Posterior vena cava (tissue), 2 donors: ENCODE measurements around the gene BBS5. TPM values are rescaled to one million over a fixed set of nuclear protein-coding genes. Genes with fewer than 3 reads are reported as not detected.
"Not testable (repeated sequence)": the region's sequence is repeated elsewhere in the genome, so short reads cannot be mapped to it uniquely, and the experiment has no call there.

ENCODE experiments used
- DNase-seq: peaks from one replicate; pipeline ENCODE4 v3.0.0-alpha.2; 2020; ENCODE audit warnings: low spot score
- intact Hi-C, 2 donors: fragments of 100-400 bp; cut with DNase I; formaldehyde crosslinking; loops; one replicate each; pipeline versions ENCODE4 v1.14.1 to v1.14.2; 2022 to 2023
- long read RNA-seq, 2 donors: library from polyadenylated mRNA; unstranded; transcript quantifications; one replicate each; pipeline ENCODE4 v2.0.0, GENCODE V29; 2020 to 2021
- total RNA-seq, 2 donors: library from RNA; stranded (reverse); fragmentation: NEBNext Ultra II Directional; extraction: Animal tissue kit (Norgen Biotek cat#: 25700); gene quantifications; one replicate each; pipeline ENCODE4 v1.2.1, GENCODE V29; 2021
- donor health status: DM: yes; HTN: yes; CAD: no.
- donor health status: DM: yes; HTN: yes; CAD: no.

Gene BBS5
- 1 to 10 TPM; 7.8 to 9.8 TPM for total RNA-seq
- long read RNA-seq, donor 1, partial matches to known transcripts: 2 of 2 reads
- long read RNA-seq, donor 1, other reads (novel, unspliced or antisense): 0 of 2 reads
- long read RNA-seq, donor 2: 0 reads

GRCh38 chr2:169479257-169480078, at the start of gene BBS5:
Gene BBS5, plus strand, starts transcription at chr2:169479494. Its CDS starts 60 bp downstream, at chr2:169479554.
- peak; percentile 96 for DNase-seq
- intact Hi-C loops: no loop called here

GRCh38 chr2:169431772-169432171, 47.5 kb upstream of the BBS5 start:
- DNase-seq, intact Hi-C loops: not testable (repeated sequence)

- intact Hi-C loops: not testable (repeated sequence)
These were observed 45.1 kb upstream of the BBS5 start for GRCh38 chr2:169434236-169434635.

GRCh38 chr2:169438466-169439072, 40.7 kb upstream of the BBS5 start:
- no peak for DNase-seq
- intact Hi-C loops: no loop called here

More at GRCh38 chr2:169434236-169434635, 45.1 kb upstream of the BBS5 start:
- DNase-seq: not testable (repeated sequence)

GRCh38 chr2:169439900-169440299, 39.4 kb upstream of the BBS5 start:
- intact Hi-C loops: no loop called here
- no peak for DNase-seq

GRCh38 chr2:169446452-169446851, 32.8 kb upstream of the BBS5 start:
- DNase-seq: no peak
- intact Hi-C loops: no loop called here

GRCh38 chr2:169448316-169448715, 31.0 kb upstream of the BBS5 start:
- DNase-seq: no peak
- intact Hi-C loops: no loop called here

GRCh38 chr2:169448865-169449264, 30.4 kb upstream of the BBS5 start:
- intact Hi-C loops: no loop called here
- no peak for DNase-seq

GRCh38 chr2:169452080-169452479, 27.2 kb upstream of the BBS5 start:
- no peak for DNase-seq
- intact Hi-C loops: no loop called here

GRCh38 chr2:169453044-169453443, 26.2 kb upstream of the BBS5 start:
- DNase-seq, intact Hi-C loops: not testable (repeated sequence)

GRCh38 chr2:169461143-169461542, 18.2 kb upstream of the BBS5 start:
- DNase-seq: no peak
- intact Hi-C loops: no loop called here

GRCh38 chr2:169462896-169463695, 16.2 kb upstream of the BBS5 start:
- no peak for DNase-seq
- intact Hi-C loops: no loop called here

- DNase-seq: no peak
- intact Hi-C loops: no loop called here
These were observed 14.8 kb upstream of the BBS5 start for GRCh38 chr2:169464466-169464865.

GRCh38 chr2:169464882-169465281, 14.4 kb upstream of the BBS5 start:
- DNase-seq: no peak
- intact Hi-C loops: no loop called here

GRCh38 chr2:169468841-169469240, 10.5 kb upstream of the BBS5 start:
- intact Hi-C loops: no loop called here
- DNase-seq: no peak

GRCh38 chr2:169469952-169470572, 9.2 kb upstream of the BBS5 start:
- no peak for DNase-seq
- intact Hi-C loops: loop anchor here in 1 of 2 donors (5.0 kb wide), 1 partner anchor 1797 kb away; no protein-coding TSS in a partner anchor

GRCh38 chr2:169472249-169472648, 7.0 kb upstream of the BBS5 start:
- DNase-seq: no peak
- intact Hi-C loops: loop anchor here in 1 of 2 donors (5.0 kb wide), 1 partner anchor 1795 kb away; no protein-coding TSS in a partner anchor

GRCh38 chr2:169476459-169476858, 2.8 kb upstream of the BBS5 start:
- intact Hi-C loops: no loop called here
- no peak for DNase-seq

GRCh38 chr2:169478339-169478738, 955 bp upstream of the BBS5 start:
- intact Hi-C loops: no loop called here

More at GRCh38 chr2:169478339-169478738, 955 bp upstream of the BBS5 start:
- DNase-seq: no peak
